ENCODE data around the gene SCUBE2. TPM values are rescaled to one million over a fixed set of nuclear protein-coding genes. Genes with fewer than 3 reads are reported as not detected.
"Not testable (repeated sequence)": the region's sequence is repeated elsewhere in the genome, so short reads cannot be mapped to it uniquely, and the experiment has no call there.

The SCUBE2 gene
- total RNA-seq, 1 donor from 2014 or later = not detected

- H3K27me3 Mint-ChIP-seq = peaks cover 2% of the 10 kb centered on the region
- no peaks in the 10 kb centered on the region for H3K4me1 Mint-ChIP-seq
- H3K4me3 Mint-ChIP-seq = no peak overlapping the region
- no peak for ATAC-seq (ENCODE audit: low read depth)
- TF ChIP-seq CTCF (IDR thresholded peaks at IDR 0.05) = no peak
- no peaks in the 10 kb centered on the region for H3K9me3 Mint-ChIP-seq
- intact Hi-C loops (cut with micrococcal nuclease) = no loop called here
- ChIA-PET CTCF (interaction anchor here (0.6 kb wide), 1 partner anchor 554 kb away, joined by 3 read pairs; no protein-coding TSS in a partner anchor), POLR2A (no interaction called here)
- H3K36me3 Mint-ChIP-seq (ENCODE audit: low read depth) = no peaks in the 10 kb centered on the region
- DNase-seq = no peak
- no peak overlapping the region for H3K27ac Mint-ChIP-seq
Observed at GRCh38 chr11:8980485-8980884, 110.9 kb downstream of the SCUBE2 start.

- H3K4me1 Mint-ChIP-seq; POLR2A ChIA-PET; H3K4me3 Mint-ChIP-seq; DNase-seq; H3K27ac Mint-ChIP-seq; H3K9me3 Mint-ChIP-seq; CTCF ChIA-PET; H3K36me3 Mint-ChIP-seq (ENCODE audit: low read depth); H3K27me3 Mint-ChIP-seq; ATAC-seq (ENCODE audit: low read depth); intact Hi-C loops (cut with micrococcal nuclease): not testable (repeated sequence)
Observed at GRCh38 chr11:8979365-8979764, 112.0 kb downstream of the SCUBE2 start.

GRCh38 chr11:8973121-8973520 lies 118.3 kb downstream of the SCUBE2 start:
- Mint-ChIP-seq H3K27me3 (no peaks in the 10 kb centered on the region), H3K9me3 (no peaks in the 10 kb centered on the region), H3K4me1 (no peaks in the 10 kb centered on the region), H3K36me3 (ENCODE audit: low read depth) (no peaks in the 10 kb centered on the region), H3K27ac (no peak overlapping the region), H3K4me3 (no peak overlapping the region)
- ChIA-PET CTCF (no interaction called here), POLR2A (no interaction called here)
- TF ChIP-seq CTCF (IDR thresholded peaks at IDR 0.05) = no peak
- intact Hi-C loops (cut with micrococcal nuclease) = no loop called here
- DNase-seq (no peak), ATAC-seq (ENCODE audit: low read depth) (no peak)

GRCh38 chr11:8971924-8972316 lies 119.5 kb downstream of the SCUBE2 start:
- DNase-seq (no peak), ATAC-seq (ENCODE audit: low read depth) (no peak)
- ChIA-PET CTCF (no interaction called here), POLR2A (no interaction called here)
- Mint-ChIP-seq H3K9me3 (no peaks in the 10 kb centered on the region), H3K36me3 (ENCODE audit: low read depth) (no peaks in the 10 kb centered on the region), H3K4me3 (no peak overlapping the region), H3K27ac (no peak overlapping the region), H3K4me1 (no peaks in the 10 kb centered on the region), H3K27me3 (no peaks in the 10 kb centered on the region)
- TF ChIP-seq CTCF (IDR thresholded peaks at IDR 0.05) = no peak
- intact Hi-C loops (cut with micrococcal nuclease) = no loop called here

- Mint-ChIP-seq H3K27me3 (no peaks in the 10 kb centered on the region), H3K4me1 (no peaks in the 10 kb centered on the region), H3K9me3 (no peaks in the 10 kb centered on the region), H3K4me3 (no peak overlapping the region), H3K36me3 (ENCODE audit: low read depth) (no peaks in the 10 kb centered on the region), H3K27ac (no peak overlapping the region)
- no peak for ATAC-seq (ENCODE audit: low read depth)
- intact Hi-C loops (cut with micrococcal nuclease) = no loop called here
- no peak for TF ChIP-seq CTCF (IDR thresholded peaks at IDR 0.05)
- DNase-seq = no peak
- ChIA-PET POLR2A (no interaction called here), CTCF (no interaction called here)
Observed at GRCh38 chr11:8971196-8971923, 120.0 kb downstream of the SCUBE2 start.

Other genes with a start within 250 kb of the SCUBE2 start
- gene AKIP1, start 180.4 kb downstream of the SCUBE2 start, total RNA-seq = 7.1 and 9.0 TPM in 2 replicates
- gene C11orf16, start 158.7 kb downstream of the SCUBE2 start, total RNA-seq = not detected in 2 replicates
- gene ASCL3, start 148.6 kb downstream of the SCUBE2 start, total RNA-seq = not detected in 2 replicates
- gene TMEM9B, start 127.2 kb downstream of the SCUBE2 start, total RNA-seq = 29.0 and 29.6 TPM in 2 replicates
- gene NRIP3, start 87.6 kb downstream of the SCUBE2 start, total RNA-seq = 0.32 TPM in 1 of 2 replicates, not detected in the other
- 23.2 and 24.4 TPM in 2 replicates for gene DENND5A, start 173.8 kb upstream of the SCUBE2 start, total RNA-seq
- gene TMEM41B, start 223.0 kb upstream of the SCUBE2 start, total RNA-seq = 19.4 and 21.7 TPM in 2 replicates